Tibial nerve (tissue), 3 donors: ENCODE measurements around the gene SCYGR5.

Experiments used
- CTCF ChIP-seq, 5 experiments: fragments of 200-600 bp in 3 of 5; fragments of 450-650 bp in 2 of 5; sonication (generic) in 3 of 5; IDR thresholded peaks; one replicate each; pipeline ENCODE4 v1.5.1; 2016 to 2019; ENCODE audit warnings: antibody characterized with exemption in 5 of 5, mild to moderate bottlenecking in 3 of 5, moderate library complexity in 2 of 5
- POLR2A ChIP-seq, 2 donors: fragments of 450-650 bp; IDR thresholded peaks; one replicate each; pipeline ENCODE4 v1.6.1; 2017; ENCODE audit warnings: antibody characterized with exemption in 2 of 2, mild to moderate bottlenecking in 2 of 2, moderate library complexity in 2 of 2

- TF ChIP-seq CTCF (IDR thresholded peaks at IDR 0.05): no peak
- TF ChIP-seq POLR2A (IDR thresholded peaks at IDR 0.05): no peak
Observed at GRCh38 chr2:227661827-227662226, 4.8 kb upstream of the SCYGR5 start.
